ENCODE data around the gene RPP25. TPM values are rescaled to one million over a fixed set of nuclear protein-coding genes. Genes with fewer than 3 reads are reported as not detected.

The RPP25 gene
- polyA plus RNA-seq, 1 donor (not counting 4 experiments of a cell fraction or from before 2014, with no cell fraction given): 0.60 TPM

- H3K9me3 ChIP-seq (ENCODE audit: control insufficient read depth, low read depth, low read length): no peaks in the 10 kb centered on the region
- H3K27ac ChIP-seq (ENCODE audit: control insufficient read depth, insufficient read depth, low read length): no peak overlapping the region
- no peaks in the 10 kb centered on the region for H3K4me1 ChIP-seq (ENCODE audit: control insufficient read depth, extremely low read depth, insufficient read depth, low read length)
- no peak for TF ChIP-seq CTCF (optimal IDR thresholded peaks at IDR 0.05 in 1 of 3, IDR thresholded peaks at IDR 0.05 in 1 of 3, conservative IDR thresholded peaks at IDR 0.05 in 1 of 3; ENCODE audit: extremely low read depth in 1 of 3, insufficient read depth in 2 of 3, low read length in 3 of 3)
- TF ChIP-seq EZH2 (IDR thresholded peaks at IDR 0.05; ENCODE audit: low read length): no peak
- no peak overlapping the region for H3K4me2 ChIP-seq (ENCODE audit: control insufficient read depth, extremely low read depth, insufficient read depth, low read depth, low read length)
- no peak overlapping the region for H3K9ac ChIP-seq (ENCODE audit: control insufficient read depth, extremely low read depth, insufficient read depth, low read length)
- DNase-seq (ENCODE audit: low read depth, low spot score) (no peak), FAIRE-seq (no peak)
- no peaks in the 10 kb centered on the region for H3K79me2 ChIP-seq (ENCODE audit: control insufficient read depth, insufficient read depth, low read length)
- dilution Hi-C loops (cut with MboI; ENCODE audit: extremely low pct_ligation_motif_present, low sequenced_read_pairs): no loop called here
- H2AFZ ChIP-seq (ENCODE audit: control insufficient read depth, low read length): no peak overlapping the region
- H3K27me3 ChIP-seq (ENCODE audit: control insufficient read depth, extremely low read depth, insufficient read depth, low read length): peaks cover 4% of the 10 kb centered on the region
- H4K20me1 ChIP-seq (ENCODE audit: control insufficient read depth, extremely low read depth, insufficient read depth, low read length): no peaks in the 10 kb centered on the region
- no peak overlapping the region for H3K4me3 ChIP-seq (ENCODE audit: control insufficient read depth in 2 of 3, extremely low read depth in 1 of 3, insufficient read depth in 2 of 3, low read depth in 1 of 3, low read length in 3 of 3)
- no peaks in the 10 kb centered on the region for H3K9me1 ChIP-seq (ENCODE audit: control insufficient read depth, extremely low read depth, insufficient read depth, low read length)
- no peaks in the 10 kb centered on the region for H3K36me3 ChIP-seq (ENCODE audit: control insufficient read depth in 2 of 2, extremely low read depth in 1 of 2, insufficient read depth in 2 of 2, low read length in 2 of 2)
Observed at GRCh38 chr15:74978503-74978902, 21.9 kb upstream of the RPP25 start.

DNA sequence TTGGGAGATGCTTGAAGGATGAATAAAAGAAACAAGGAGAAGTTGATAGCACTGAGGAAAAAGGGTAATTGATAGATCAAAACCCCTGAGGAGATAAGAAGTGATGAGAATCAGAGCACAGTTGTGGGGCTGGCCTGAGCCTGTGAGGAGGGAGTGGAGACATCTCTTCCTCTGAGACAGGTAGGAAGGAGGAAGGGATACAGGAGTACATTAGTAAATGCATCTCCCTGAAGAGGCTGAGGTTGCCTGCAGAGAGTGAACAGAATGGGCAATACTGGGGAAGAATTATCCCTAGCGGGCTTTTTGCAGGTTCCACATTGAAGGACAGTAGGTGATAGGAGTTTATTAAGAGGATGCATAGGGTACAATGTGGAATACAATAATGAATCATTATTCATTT, 21.5 kb upstream of the RPP25 start:
- Histone ChIP-seq H3K4me3 (ENCODE audit: control insufficient read depth in 2 of 3, extremely low read depth in 1 of 3, insufficient read depth in 2 of 3, low read depth in 1 of 3, low read length in 3 of 3) (no peak overlapping the region), H3K27me3 (ENCODE audit: control insufficient read depth, extremely low read depth, insufficient read depth, low read length) (peaks cover 4% of the 10 kb centered on the region), H3K9me1 (ENCODE audit: control insufficient read depth, extremely low read depth, insufficient read depth, low read length) (no peaks in the 10 kb centered on the region), H3K79me2 (ENCODE audit: control insufficient read depth, insufficient read depth, low read length) (no peaks in the 10 kb centered on the region), H3K4me1 (ENCODE audit: control insufficient read depth, extremely low read depth, insufficient read depth, low read length) (no peaks in the 10 kb centered on the region), H4K20me1 (ENCODE audit: control insufficient read depth, extremely low read depth, insufficient read depth, low read length) (no peaks in the 10 kb centered on the region), H3K9me3 (ENCODE audit: control insufficient read depth, low read depth, low read length) (no peaks in the 10 kb centered on the region), H3K9ac (ENCODE audit: control insufficient read depth, extremely low read depth, insufficient read depth, low read length) (no peak overlapping the region), H2AFZ (ENCODE audit: control insufficient read depth, low read length) (no peak overlapping the region), H3K36me3 (ENCODE audit: control insufficient read depth in 2 of 2, extremely low read depth in 1 of 2, insufficient read depth in 2 of 2, low read length in 2 of 2) (no peaks in the 10 kb centered on the region), H3K27ac (ENCODE audit: control insufficient read depth, insufficient read depth, low read length) (no peak overlapping the region), H3K4me2 (ENCODE audit: control insufficient read depth, extremely low read depth, insufficient read depth, low read depth, low read length) (no peak overlapping the region)
- no peak for TF ChIP-seq CTCF (optimal IDR thresholded peaks at IDR 0.05 in 1 of 3, IDR thresholded peaks at IDR 0.05 in 1 of 3, conservative IDR thresholded peaks at IDR 0.05 in 1 of 3; ENCODE audit: extremely low read depth in 1 of 3, insufficient read depth in 2 of 3, low read length in 3 of 3)
- dilution Hi-C loops (cut with MboI; ENCODE audit: extremely low pct_ligation_motif_present, low sequenced_read_pairs): no loop called here
- DNase-seq (ENCODE audit: low read depth, low spot score): no peak
- FAIRE-seq: no peak

All from keratinocyte (primary cell).